ENCODE results near the gene PLCG1.

The PLCG1 gene

GRCh38 chr20:41175727-41176330 is 38.5 kb downstream of the PLCG1 start:
- Histone ChIP-seq H2BK15ac (replicated peaks; ENCODE audit: low read depth) (no peak overlapping the region), H2BK120ac (ENCODE audit: low read depth, low read length) (no peak overlapping the region), H3K23ac (ENCODE audit: low read length) (no peak overlapping the region), H3K79me1 (ENCODE audit: low read length) (peaks cover 3% of the 10 kb centered on the region), H3K4me1 (ENCODE audit: control insufficient read depth, low read depth, low read length) (no peaks in the 10 kb centered on the region), H3K79me2 (ENCODE audit: control insufficient read depth, insufficient read depth, low read length) (no peaks in the 10 kb centered on the region), H2BK5ac (ENCODE audit: low read length) (no peak overlapping the region), H4K8ac (ENCODE audit: low read depth, low read length) (no peak overlapping the region), H3K18ac (ENCODE audit: low read length) (no peak overlapping the region), H3K4me2 (ENCODE audit: low read length) (no peak overlapping the region), H3K4ac (ENCODE audit: low read depth, low read length) (no peak overlapping the region), H3K4me3 (ENCODE audit: low read length) (no peak overlapping the region), H3K27me3 (ENCODE audit: insufficient read depth, low read length, poor library complexity) (no peaks in the 10 kb centered on the region), H3K36me3 (ENCODE audit: control insufficient read depth, insufficient read depth, low read length) (peaks cover 32% of the 10 kb centered on the region), H3K56ac (ENCODE audit: low read length) (no peak overlapping the region), H2AK5ac (ENCODE audit: low read length) (no peak overlapping the region), H3K9ac (ENCODE audit: low read length) (no peak overlapping the region), H3K27ac (ENCODE audit: low read depth, low read length) (no peak overlapping the region), H4K5ac (ENCODE audit: low read length) (no peak overlapping the region)
- no peak for DNase-seq
- WGBS (ENCODE audit: extremely low coverage, insufficient coverage, low lambda C conversion rate): no CpG with 5 or more reads among the region's 7 CpGs

GRCh38 chr20:41176711-41177552 is 39.6 kb downstream of the PLCG1 start:
- no peak for DNase-seq
- Histone ChIP-seq H3K79me2 (ENCODE audit: control insufficient read depth, insufficient read depth, low read length) (no peaks in the 10 kb centered on the region), H3K27me3 (ENCODE audit: insufficient read depth, low read length, poor library complexity) (no peaks in the 10 kb centered on the region), H2AK5ac (ENCODE audit: low read length) (no peak overlapping the region), H4K8ac (ENCODE audit: low read depth, low read length) (no peak overlapping the region), H3K18ac (ENCODE audit: low read length) (no peak overlapping the region), H3K36me3 (ENCODE audit: control insufficient read depth, insufficient read depth, low read length) (peaks cover 29% of the 10 kb centered on the region), H3K4me1 (ENCODE audit: control insufficient read depth, low read depth, low read length) (no peaks in the 10 kb centered on the region), H3K79me1 (ENCODE audit: low read length) (peaks cover 3% of the 10 kb centered on the region), H2BK5ac (ENCODE audit: low read length) (no peak overlapping the region), H3K23ac (ENCODE audit: low read length) (no peak overlapping the region), H3K4me3 (ENCODE audit: low read length) (no peak overlapping the region), H3K27ac (ENCODE audit: low read depth, low read length) (no peak overlapping the region), H2BK15ac (replicated peaks; ENCODE audit: low read depth) (no peak overlapping the region), H2BK120ac (ENCODE audit: low read depth, low read length) (no peak overlapping the region), H3K4me2 (ENCODE audit: low read length) (no peak overlapping the region), H3K9ac (ENCODE audit: low read length) (no peak overlapping the region), H3K56ac (ENCODE audit: low read length) (no peak overlapping the region), H4K5ac (ENCODE audit: low read length) (no peak overlapping the region), H3K4ac (ENCODE audit: low read depth, low read length) (no peak overlapping the region)
- WGBS (ENCODE audit: extremely low coverage, insufficient coverage, low lambda C conversion rate): no CpG with 5 or more reads among the region's 8 CpGs

- no peak overlapping the region for H2BK15ac ChIP-seq (replicated peaks; ENCODE audit: low read depth)
- peak; percentile 71 for DNase-seq
These were observed 40.3 kb downstream of the PLCG1 start for GRCh38 chr20:41177636-41178035.

GRCh38 chr20:41178495-41178894 is 41.2 kb downstream of the PLCG1 start:
- DNase-seq: no peak
- H3K4me3 ChIP-seq (ENCODE audit: low read length): no peak overlapping the region
- H4K8ac ChIP-seq (ENCODE audit: low read depth, low read length): no peak overlapping the region
- H3K4ac ChIP-seq (ENCODE audit: low read depth, low read length): no peak overlapping the region
- no CpG with 5 or more reads among the region's 6 CpGs for WGBS (ENCODE audit: extremely low coverage, insufficient coverage, low lambda C conversion rate)
- no peak overlapping the region for H3K4me2 ChIP-seq (ENCODE audit: low read length)
- H3K56ac ChIP-seq (ENCODE audit: low read length): no peak overlapping the region
- H3K18ac ChIP-seq (ENCODE audit: low read length): no peak overlapping the region
- no peak overlapping the region for H3K23ac ChIP-seq (ENCODE audit: low read length)
- H2BK5ac ChIP-seq (ENCODE audit: low read length): no peak overlapping the region
- H3K36me3 ChIP-seq (ENCODE audit: control insufficient read depth, insufficient read depth, low read length): peaks cover 23% of the 10 kb centered on the region
- H3K27ac ChIP-seq (ENCODE audit: low read depth, low read length): no peak overlapping the region
- H2BK120ac ChIP-seq (ENCODE audit: low read depth, low read length): no peak overlapping the region
- no peaks in the 10 kb centered on the region for H3K4me1 ChIP-seq (ENCODE audit: control insufficient read depth, low read depth, low read length)
- H2BK15ac ChIP-seq (replicated peaks; ENCODE audit: low read depth): no peak overlapping the region
- no peak overlapping the region for H2AK5ac ChIP-seq (ENCODE audit: low read length)
- H3K27me3 ChIP-seq (ENCODE audit: insufficient read depth, low read length, poor library complexity): no peaks in the 10 kb centered on the region
- H3K9ac ChIP-seq (ENCODE audit: low read length): no peak overlapping the region
- no peak overlapping the region for H4K5ac ChIP-seq (ENCODE audit: low read length)
- H3K79me2 ChIP-seq (ENCODE audit: control insufficient read depth, insufficient read depth, low read length): no peaks in the 10 kb centered on the region
- peaks cover 3% of the 10 kb centered on the region for H3K79me1 ChIP-seq (ENCODE audit: low read length)

More at GRCh38 chr20:41177636-41178035, 40.3 kb downstream of the PLCG1 start:
- Histone ChIP-seq H3K79me2 (ENCODE audit: control insufficient read depth, insufficient read depth, low read length) (no peaks in the 10 kb centered on the region), H3K79me1 (ENCODE audit: low read length) (peaks cover 3% of the 10 kb centered on the region), H3K23ac (ENCODE audit: low read length) (no peak overlapping the region), H3K27ac (ENCODE audit: low read depth, low read length) (no peak overlapping the region), H3K56ac (ENCODE audit: low read length) (no peak overlapping the region), H4K5ac (ENCODE audit: low read length) (no peak overlapping the region), H3K27me3 (ENCODE audit: insufficient read depth, low read length, poor library complexity) (no peaks in the 10 kb centered on the region), H3K36me3 (ENCODE audit: control insufficient read depth, insufficient read depth, low read length) (peaks cover 24% of the 10 kb centered on the region), H2BK120ac (ENCODE audit: low read depth, low read length) (no peak overlapping the region), H3K18ac (ENCODE audit: low read length) (no peak overlapping the region), H2BK5ac (ENCODE audit: low read length) (no peak overlapping the region), H3K4me3 (ENCODE audit: low read length) (no peak overlapping the region), H3K4me1 (ENCODE audit: control insufficient read depth, low read depth, low read length) (no peaks in the 10 kb centered on the region), H3K4me2 (ENCODE audit: low read length) (no peak overlapping the region), H3K9ac (ENCODE audit: low read length) (no peak overlapping the region), H3K4ac (ENCODE audit: low read depth, low read length) (no peak overlapping the region), H4K8ac (ENCODE audit: low read depth, low read length) (no peak overlapping the region), H2AK5ac (ENCODE audit: low read length) (no peak overlapping the region)
- no CpG with 5 or more reads among the region's 2 CpGs for WGBS (ENCODE audit: extremely low coverage, insufficient coverage, low lambda C conversion rate)

- H3K4ac ChIP-seq (ENCODE audit: low read depth, low read length): no peak overlapping the region
- H3K27ac ChIP-seq (ENCODE audit: low read depth, low read length): no peak overlapping the region
- no peak overlapping the region for H3K4me2 ChIP-seq (ENCODE audit: low read length)
- no peak overlapping the region for H4K5ac ChIP-seq (ENCODE audit: low read length)
- H3K79me1 ChIP-seq (ENCODE audit: low read length): no peaks in the 10 kb centered on the region
- no peak overlapping the region for H3K23ac ChIP-seq (ENCODE audit: low read length)
- H2AK5ac ChIP-seq (ENCODE audit: low read length): no peak overlapping the region
- H2BK5ac ChIP-seq (ENCODE audit: low read length): no peak overlapping the region
- DNase-seq: no peak
- H3K4me1 ChIP-seq (ENCODE audit: control insufficient read depth, low read depth, low read length): no peaks in the 10 kb centered on the region
- no peak overlapping the region for H2BK15ac ChIP-seq (replicated peaks; ENCODE audit: low read depth)
- H3K79me2 ChIP-seq (ENCODE audit: control insufficient read depth, insufficient read depth, low read length): no peaks in the 10 kb centered on the region
- no CpG with 5 or more reads among the region's 8 CpGs for WGBS (ENCODE audit: extremely low coverage, insufficient coverage, low lambda C conversion rate)
- peaks cover 18% of the 10 kb centered on the region for H3K36me3 ChIP-seq (ENCODE audit: control insufficient read depth, insufficient read depth, low read length)
- no peak overlapping the region for H3K9ac ChIP-seq (ENCODE audit: low read length)
- H3K27me3 ChIP-seq (ENCODE audit: insufficient read depth, low read length, poor library complexity): no peaks in the 10 kb centered on the region
- no peak overlapping the region for H2BK120ac ChIP-seq (ENCODE audit: low read depth, low read length)
- no peak overlapping the region for H3K56ac ChIP-seq (ENCODE audit: low read length)
- no peak overlapping the region for H4K8ac ChIP-seq (ENCODE audit: low read depth, low read length)
- H3K4me3 ChIP-seq (ENCODE audit: low read length): no peak overlapping the region
- H3K18ac ChIP-seq (ENCODE audit: low read length): no peak overlapping the region
These were observed 41.6 kb downstream of the PLCG1 start for GRCh38 chr20:41178904-41179432.
